Epithelial cell of esophagus (primary cell): Measurements from ENCODE around the gene ACVR1.

Source experiments
- DNase-seq: peaks from one replicate; pipeline ENCODE4 v3.0.0; 2010; ENCODE audit warnings: low read depth
- H3K4me3 ChIP-seq: 2 replicates; pipeline ENCODE4 v1.5.1; 2011; ENCODE audit warnings: mild to moderate bottlenecking, low read length, control low read depth
- CTCF ChIP-seq: IDR thresholded peaks from 2 replicates; pipeline ENCODE4 v1.5.1; 2011; ENCODE audit warnings: low read depth, mild to moderate bottlenecking, low read length, control low read depth, inconsistent platforms; ENCODE audit not compliant: insufficient read depth; ENCODE audit errors: missing control alignments

ACVR1 gene

GRCh38 chr2:157880927-157881326 is 4.8 kb upstream of the ACVR1 start:
- TF ChIP-seq CTCF: no peak
- H3K4me3 ChIP-seq: no peak overlapping the region
- DNase-seq: peak; percentile 82

GRCh38 chr2:157877761-157878400 is 1.8 kb upstream of the ACVR1 start:
- no peak overlapping the region for H3K4me3 ChIP-seq
- no peak for TF ChIP-seq CTCF
- DNase-seq: no peak

GRCh38 chr2:157876786-157877138 is 632 bp upstream of the ACVR1 start:
- H3K4me3 ChIP-seq: peak overlapping the region; percentile 68
- no peak for TF ChIP-seq CTCF
- no peak for DNase-seq

GRCh38 chr2:157875641-157876065 is 477 bp downstream of the ACVR1 start:
- DNase-seq: peak; percentile 57
- no peak for TF ChIP-seq CTCF
- H3K4me3 ChIP-seq: peak overlapping the region; percentile 71

- no peak for TF ChIP-seq CTCF
- DNase-seq: peak; percentile 88
- H3K4me3 ChIP-seq: peak overlapping the region; percentile 71
Observed at GRCh38 chr2:157874997-157875640, 1.0 kb downstream of the ACVR1 start.

- no peak for DNase-seq
- no peak for TF ChIP-seq CTCF
- peak overlapping the region; percentile 71 for H3K4me3 ChIP-seq
Observed at GRCh38 chr2:157874348-157874747, 1.8 kb downstream of the ACVR1 start.

- DNase-seq: peak; percentile 76
- no peak for TF ChIP-seq CTCF
- no peak overlapping the region for H3K4me3 ChIP-seq
Observed at GRCh38 chr2:157872791-157873190, 3.3 kb downstream of the ACVR1 start.
